Esophagus squamous epithelium (tissue), 5 donors: ENCODE results near the gene RNF32. TPM values are rescaled to one million over a fixed set of nuclear protein-coding genes. Genes with fewer than 3 reads are reported as not detected.

Experiments used
- DNase-seq: peaks from one replicate; lab custom pipeline; 2025; lab: John Stamatoyannopoulos, UW
- H3K27ac ChIP-seq, 4 donors: fragments of 200-600 bp; sonication (generic); one replicate each; pipeline ENCODE4 v1.5.1; 2016 to 2019; ENCODE audit warnings: mild to moderate bottlenecking in 1 of 4
- H3K27me3 ChIP-seq, 4 donors: fragments of 200-600 bp; sonication (generic); 1 replicate in 3 of 4; 2 replicates in 1 of 4; pipeline versions ENCODE4 v1.5.1 to v1.6.0; 2017 to 2021; ENCODE audit warnings: antibody characterized with exemption in 1 of 4
- H3K36me3 ChIP-seq, 3 donors: fragments of 200-600 bp; sonication (generic); one replicate each; pipeline ENCODE4 v1.5.1; 2016 to 2019
- H3K4me1 ChIP-seq, 3 donors: fragments of 200-600 bp; sonication (generic); one replicate each; pipeline ENCODE4 v1.5.1; 2017 to 2019
- H3K4me3 ChIP-seq, 4 donors: fragments of 200-600 bp; sonication (generic); 1 replicate in 3 of 4; 2 replicates in 1 of 4; pipeline ENCODE4 v1.5.1; 2016 to 2019; ENCODE audit warnings: mild to moderate bottlenecking in 2 of 4, moderate library complexity in 1 of 4
- H3K9me3 ChIP-seq, 3 donors: fragments of 200-600 bp; sonication (generic); one replicate each; pipeline ENCODE4 v1.5.1; 2016 to 2019
- POLR2A ChIP-seq, 4 donors: fragments of 450-650 bp; IDR thresholded peaks; one replicate each; pipeline ENCODE4 v1.6.1; 2017; ENCODE audit warnings: antibody characterized with exemption in 4 of 4, mild to moderate bottlenecking in 4 of 4, moderate library complexity in 3 of 4
- WGBS, 2 donors: methylation state at CpG; one replicate each; pipeline ENCODE4 v1.1.5; 2018; 5-methylcytosine and 5-hydroxymethylcytosine counted together
- intact Hi-C: fragments of 100-400 bp; cut with DNase I; formaldehyde crosslinking; loops from one replicate; pipeline ENCODE4 v1.15.0; 2022
- total RNA-seq, 4 donors: library from RNA; depleted of rRNA; stranded (reverse); fragments of >200 nt; gene quantifications; one replicate each; pipeline ENCODE4 v1.1.0, GENCODE V29; 2016
- TF ChIP-seq, protein P1 (sequence below), 6 experiments: fragments of 450-650 bp in 4 of 6; fragments of 200-600 bp in 2 of 6; sonication (generic) in 2 of 6; IDR thresholded peaks; one replicate each; pipeline ENCODE4 v1.5.1; 2016 to 2019; ENCODE audit warnings: antibody characterized with exemption in 6 of 6, mild to moderate bottlenecking in 4 of 6, moderate library complexity in 4 of 6
- donor health status: DM: yes; HTN: yes; CAD: no.

Gene RNF32
- total RNA-seq, 4 donors from 2014 or later = 0.64 to 1.7 (median 0.66) TPM; not detected in 1

DNA sequence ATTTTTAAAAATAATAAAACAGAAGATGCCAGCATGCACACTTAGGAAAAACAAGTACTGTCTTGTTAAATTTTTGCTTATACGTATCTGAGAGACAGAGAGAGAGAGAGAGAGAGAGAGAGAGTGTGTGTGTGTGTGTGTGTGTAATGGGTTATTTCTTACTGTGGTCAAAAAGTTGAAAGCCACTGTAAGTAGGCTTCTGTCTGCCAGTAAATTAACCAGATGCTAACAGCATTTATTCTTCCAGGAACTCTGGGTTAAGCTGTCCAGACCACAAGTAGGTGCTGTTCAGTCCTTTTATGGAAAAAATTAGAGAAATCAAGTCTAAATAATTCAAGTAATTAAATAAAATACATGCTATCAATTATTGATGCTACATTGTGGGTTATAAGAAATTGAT, 39.7 kb downstream of the RNF32 start:
- Histone ChIP-seq H3K27me3 (no peaks in the 10 kb centered on the region), H3K27ac (no peak overlapping the region), H3K9me3 (no peaks in the 10 kb centered on the region), H3K36me3 (peaks cover 0 to 84% (median 6%) of the 10 kb centered on the region in 3 donors), H3K4me1 (no peaks in the 10 kb centered on the region), H3K4me3 (no peak overlapping the region)
- no peak for DNase-seq
- intact Hi-C loops = no loop called here
- TF ChIP-seq, protein P1, sequence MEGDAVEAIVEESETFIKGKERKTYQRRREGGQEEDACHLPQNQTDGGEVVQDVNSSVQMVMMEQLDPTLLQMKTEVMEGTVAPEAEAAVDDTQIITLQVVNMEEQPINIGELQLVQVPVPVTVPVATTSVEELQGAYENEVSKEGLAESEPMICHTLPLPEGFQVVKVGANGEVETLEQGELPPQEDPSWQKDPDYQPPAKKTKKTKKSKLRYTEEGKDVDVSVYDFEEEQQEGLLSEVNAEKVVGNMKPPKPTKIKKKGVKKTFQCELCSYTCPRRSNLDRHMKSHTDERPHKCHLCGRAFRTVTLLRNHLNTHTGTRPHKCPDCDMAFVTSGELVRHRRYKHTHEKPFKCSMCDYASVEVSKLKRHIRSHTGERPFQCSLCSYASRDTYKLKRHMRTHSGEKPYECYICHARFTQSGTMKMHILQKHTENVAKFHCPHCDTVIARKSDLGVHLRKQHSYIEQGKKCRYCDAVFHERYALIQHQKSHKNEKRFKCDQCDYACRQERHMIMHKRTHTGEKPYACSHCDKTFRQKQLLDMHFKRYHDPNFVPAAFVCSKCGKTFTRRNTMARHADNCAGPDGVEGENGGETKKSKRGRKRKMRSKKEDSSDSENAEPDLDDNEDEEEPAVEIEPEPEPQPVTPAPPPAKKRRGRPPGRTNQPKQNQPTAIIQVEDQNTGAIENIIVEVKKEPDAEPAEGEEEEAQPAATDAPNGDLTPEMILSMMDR (IDR thresholded peaks at IDR 0.05) = no peak
- no peak for TF ChIP-seq POLR2A (IDR thresholded peaks at IDR 0.05)
- 26 to 54% methylated on average over 1 of the region's 1 CpG for WGBS, 2 donors

DNA sequence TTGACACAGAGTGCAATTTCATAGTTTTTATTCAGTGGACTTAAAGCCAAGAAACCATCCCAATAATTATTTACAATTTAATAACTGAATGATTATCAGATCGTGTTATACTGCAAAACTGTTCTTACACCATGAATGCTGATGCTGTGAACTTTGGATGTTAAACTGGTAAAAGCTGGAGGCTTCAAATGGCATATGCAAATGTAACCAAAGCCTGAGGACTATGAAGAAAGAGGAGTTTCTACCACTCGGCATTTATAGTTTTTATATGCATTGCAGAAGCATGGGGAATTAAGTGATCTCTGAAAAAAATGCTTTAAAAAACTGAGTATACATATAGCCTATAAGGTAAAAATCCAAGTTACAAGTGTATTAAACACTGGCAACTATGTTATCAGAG, 42.4 kb downstream of the RNF32 start:
- Histone ChIP-seq H3K36me3 (peaks cover 0 to 61% (median 0%) of the 10 kb centered on the region in 3 donors), H3K27me3 (no peaks in the 10 kb centered on the region), H3K4me1 (no peaks in the 10 kb centered on the region), H3K9me3 (no peaks in the 10 kb centered on the region), H3K4me3 (no peak overlapping the region), H3K27ac (no peak overlapping the region)
- intact Hi-C loops = no loop called here
- no peak for TF ChIP-seq POLR2A (IDR thresholded peaks at IDR 0.05)
- TF ChIP-seq, protein P1 (IDR thresholded peaks at IDR 0.05) = no peak
- DNase-seq = no peak
- 82 to 94% methylated on average over 2 of the region's 2 CpGs for WGBS, 2 donors

DNA sequence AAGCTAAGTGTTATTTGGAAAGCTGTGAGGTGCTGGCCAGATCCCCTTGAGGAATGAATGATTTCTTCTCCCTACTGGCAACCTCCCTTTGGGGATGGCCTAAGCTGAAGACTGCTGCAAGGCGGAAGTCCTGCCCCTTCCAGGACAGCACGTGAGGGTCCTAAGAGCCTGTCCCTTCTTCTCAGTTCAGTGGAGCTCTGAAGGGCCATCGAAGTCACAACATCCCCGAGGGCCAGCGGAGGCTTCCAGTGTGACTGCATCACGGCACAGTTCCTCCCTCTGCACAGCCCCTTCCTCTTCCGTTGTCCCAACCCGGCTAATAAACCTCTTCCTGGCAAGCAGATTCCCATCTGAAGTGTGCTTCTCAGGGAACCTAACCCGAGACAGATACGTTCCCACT, 43.7 kb downstream of the RNF32 start:
- Histone ChIP-seq H3K36me3 (peaks cover 0 to 48% (median 0%) of the 10 kb centered on the region in 3 donors), H3K4me3 (no peak overlapping the region), H3K27me3 (no peaks in the 10 kb centered on the region), H3K4me1 (no peaks in the 10 kb centered on the region), H3K27ac (no peak overlapping the region), H3K9me3 (no peaks in the 10 kb centered on the region)
- WGBS, 2 donors = 90 to 94% methylated on average over 3 to 8 of the region's 10 CpGs
- intact Hi-C loops = no loop called here
- no peak for DNase-seq
- TF ChIP-seq, protein P1 (IDR thresholded peaks at IDR 0.05) = no peak
- TF ChIP-seq POLR2A (IDR thresholded peaks at IDR 0.05) = no peak

DNA sequence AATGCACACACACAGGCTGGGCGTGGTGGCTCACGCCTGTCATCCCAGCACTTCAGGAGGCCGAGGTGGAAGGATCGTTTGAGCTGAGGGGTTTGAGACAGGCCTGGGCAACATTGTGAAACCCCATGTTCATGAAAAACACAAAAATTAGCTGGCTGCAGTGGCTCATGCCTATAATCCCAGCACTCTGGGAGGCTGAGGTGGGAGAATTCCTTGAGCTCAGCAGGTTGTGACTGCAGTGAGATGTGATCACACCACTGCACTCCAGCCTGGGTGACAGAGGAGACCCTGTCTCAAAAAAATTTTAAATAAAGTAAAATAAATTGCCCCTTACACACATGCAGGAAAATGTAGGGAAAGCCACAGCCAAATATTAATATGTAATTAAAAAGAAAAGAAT, 44.1 kb downstream of the RNF32 start:
- TF ChIP-seq, protein P1 (IDR thresholded peaks at IDR 0.05) = no peak
- TF ChIP-seq POLR2A (IDR thresholded peaks at IDR 0.05) = no peak
- intact Hi-C loops = no loop called here

DNA sequence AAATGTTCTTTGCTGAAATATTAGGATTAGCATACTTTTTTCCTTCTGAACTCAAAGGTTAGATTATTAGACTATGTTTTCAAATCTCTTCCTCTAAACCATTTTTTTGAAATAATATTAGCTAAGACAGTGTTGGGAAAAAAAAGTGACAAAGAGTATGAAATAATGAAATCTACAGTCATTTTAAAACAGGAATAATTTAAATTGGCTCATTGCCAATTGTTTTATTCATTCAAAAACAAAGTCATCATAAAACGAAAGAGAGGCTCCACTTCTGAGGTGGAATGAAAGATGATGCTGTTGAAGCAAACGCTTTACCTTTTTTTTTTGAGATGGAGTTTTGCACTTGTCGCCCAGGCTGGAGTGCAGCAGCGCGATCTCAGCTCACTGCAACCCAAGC, 51.2 kb downstream of the RNF32 start:
- Histone ChIP-seq H3K9me3 (peaks cover 0 to 5% (median 5%) of the 10 kb centered on the region in 3 donors), H3K27me3 (no peaks in the 10 kb centered on the region)
- WGBS, 2 donors = 62 to 75% methylated on average over 5 of the region's 5 CpGs

More for the DNA sequence above, 44.1 kb downstream of the RNF32 start:
- no peaks in the 10 kb centered on the region for H3K27me3 ChIP-seq
- peaks cover 0 to 44% (median 0%) of the 10 kb centered on the region in 3 donors for H3K36me3 ChIP-seq
- H3K4me3 ChIP-seq = no peak overlapping the region
- no peak overlapping the region for H3K27ac ChIP-seq
- WGBS, 2 donors = 77 to 82% methylated on average over 3 to 4 of the region's 4 CpGs
- no peak for DNase-seq
- no peaks in the 10 kb centered on the region for H3K4me1 ChIP-seq
- no peaks in the 10 kb centered on the region for H3K9me3 ChIP-seq

More for the DNA sequence above, 51.2 kb downstream of the RNF32 start:
- H3K36me3 ChIP-seq = peaks cover 0 to 5% (median 0%) of the 10 kb centered on the region in 3 donors
- H3K4me3 ChIP-seq = no peak overlapping the region
- TF ChIP-seq, protein P1 (IDR thresholded peaks at IDR 0.05) = no peak
- no peak for TF ChIP-seq POLR2A (IDR thresholded peaks at IDR 0.05)
- intact Hi-C loops = no loop called here
- no peaks in the 10 kb centered on the region for H3K4me1 ChIP-seq
- no peak overlapping the region for H3K27ac ChIP-seq
- DNase-seq = no peak
